Eye (tissue), 1 donor: Measurements from ENCODE around the gene DNAJC4.

Source experiments
- DNase-seq: peaks from one replicate; pipeline ENCODE4 v3.0.0-alpha.2; 2015

Gene DNAJC4, protein sequence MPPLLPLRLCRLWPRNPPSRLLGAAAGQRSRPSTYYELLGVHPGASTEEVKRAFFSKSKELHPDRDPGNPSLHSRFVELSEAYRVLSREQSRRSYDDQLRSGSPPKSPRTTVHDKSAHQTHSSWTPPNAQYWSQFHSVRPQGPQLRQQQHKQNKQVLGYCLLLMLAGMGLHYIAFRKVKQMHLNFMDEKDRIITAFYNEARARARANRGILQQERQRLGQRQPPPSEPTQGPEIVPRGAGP

DNA sequence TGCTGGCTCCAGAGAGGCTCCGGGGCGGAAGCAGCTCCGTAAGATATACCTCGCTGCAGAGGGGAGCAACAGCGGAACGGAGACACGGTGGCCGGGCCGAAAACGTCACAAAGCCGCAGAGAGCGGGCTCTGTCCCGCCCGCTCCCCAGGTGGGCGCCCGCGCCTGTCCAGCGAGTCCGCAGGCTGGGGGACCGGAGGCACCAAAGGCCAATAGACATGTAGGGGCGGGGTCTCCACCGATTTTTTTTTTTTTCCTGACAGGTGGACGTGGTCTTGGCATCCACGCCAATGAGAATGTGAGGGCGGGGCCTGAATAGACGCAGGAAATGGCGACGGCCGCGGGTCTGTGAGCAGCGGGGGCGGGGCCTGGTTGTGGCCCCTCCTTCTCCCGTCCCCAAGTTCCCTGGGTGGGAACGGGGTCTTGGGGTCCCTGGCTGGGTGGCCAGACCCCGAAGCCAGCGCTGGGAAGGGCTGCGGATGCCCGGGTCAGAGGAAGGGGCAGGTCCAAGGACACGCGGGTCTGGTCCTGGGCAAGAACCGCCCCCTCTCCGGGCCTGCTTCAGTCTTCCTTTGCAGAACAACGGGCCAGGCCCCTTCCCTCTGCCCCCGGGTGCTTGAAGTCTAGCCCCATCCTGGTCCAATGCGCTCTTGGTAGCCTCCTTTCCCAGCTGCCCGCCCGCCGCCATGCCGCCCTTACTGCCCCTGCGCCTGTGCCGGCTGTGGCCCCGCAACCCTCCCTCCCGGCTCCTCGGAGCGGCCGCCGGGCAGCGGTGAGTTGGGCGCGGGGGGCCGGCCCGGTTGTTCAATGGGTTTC, at the start of gene DNAJC4:
TSS of gene DNAJC4 (plus strand) at position 378 of the 814 bp plus-strand sequence. CDS start at position 685, 307 bp downstream.
- DNase-seq, result peak; percentile 98

- peak; percentile 24 for DNase-seq
Observed at GRCh38 chr11:64180891-64181290, 49.5 kb upstream of the DNAJC4 start.

- DNase-seq, result peak; percentile 91
Observed at GRCh38 chr11:64181506-64182411, 48.6 kb upstream of the DNAJC4 start.

DNA sequence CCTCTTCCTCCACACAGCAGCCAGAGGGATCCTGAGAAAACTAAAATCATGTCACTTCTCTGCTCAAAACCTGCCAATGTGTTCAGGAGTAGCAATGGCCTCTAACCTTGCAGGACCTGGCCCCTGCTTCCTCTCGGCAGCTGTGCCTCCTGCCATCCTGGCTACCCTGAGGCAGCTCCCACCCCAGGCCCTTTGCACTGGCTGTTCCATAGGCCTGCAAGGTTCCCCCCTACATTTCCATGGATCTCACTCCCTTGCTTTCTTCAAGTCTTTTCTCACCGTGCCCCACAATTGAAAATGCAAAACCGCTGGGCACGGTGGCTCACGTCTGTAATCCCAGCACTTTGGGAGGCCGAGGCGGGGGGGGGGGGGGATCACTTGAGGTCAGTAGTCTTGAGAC, 46.5 kb upstream of the DNAJC4 start:
- no peak for DNase-seq

GRCh38 chr11:64185175-64185692, 45.1 kb upstream of the DNAJC4 start:
- DNase-seq, result no peak

DNA sequence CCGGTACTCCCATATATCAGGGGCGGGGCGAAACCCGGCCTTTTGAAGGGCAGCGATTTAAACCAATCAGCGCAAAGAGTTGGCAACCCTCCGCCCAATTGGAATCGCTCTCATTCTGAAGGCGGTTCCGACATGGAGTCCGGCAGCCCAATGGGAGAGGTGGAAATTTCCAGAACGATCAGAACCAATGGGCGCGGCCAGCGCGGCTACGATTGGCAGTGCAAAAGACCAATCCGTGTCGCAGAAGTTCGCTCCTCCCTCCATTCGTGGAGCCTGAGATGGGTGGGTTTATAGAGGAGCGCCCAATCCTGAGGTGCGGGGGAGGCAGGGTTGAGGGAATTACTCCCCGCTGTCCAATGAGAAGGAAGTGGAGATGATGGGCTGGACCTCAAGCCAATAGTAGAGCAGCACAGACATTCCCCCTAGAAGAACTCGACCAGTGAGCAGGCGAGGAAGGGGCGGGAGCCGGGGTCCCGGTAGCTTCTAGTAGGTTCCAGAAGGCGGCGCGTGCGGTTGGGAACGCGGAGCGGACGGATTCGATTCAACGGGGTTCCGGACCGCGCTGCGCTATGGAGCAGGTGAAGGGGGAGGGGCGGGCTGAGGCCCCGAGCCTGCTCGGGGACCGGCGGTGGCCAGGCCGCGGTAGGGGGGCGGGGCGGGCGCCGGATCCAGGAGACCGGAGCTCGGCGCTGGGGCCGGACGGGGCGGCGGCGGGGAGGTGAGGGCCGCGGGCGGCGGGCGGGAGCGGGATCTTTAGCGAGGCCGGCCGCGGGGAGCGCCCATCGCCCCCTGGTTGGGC, 44.5 kb upstream of the DNAJC4 start, which contains the start of gene STIP1:
TSS of gene STIP1 (plus strand) at position 479 of the 799 bp plus-strand sequence. CDS start at position 570, 91 bp downstream.
- peak; percentile 100 for DNase-seq

DNA sequence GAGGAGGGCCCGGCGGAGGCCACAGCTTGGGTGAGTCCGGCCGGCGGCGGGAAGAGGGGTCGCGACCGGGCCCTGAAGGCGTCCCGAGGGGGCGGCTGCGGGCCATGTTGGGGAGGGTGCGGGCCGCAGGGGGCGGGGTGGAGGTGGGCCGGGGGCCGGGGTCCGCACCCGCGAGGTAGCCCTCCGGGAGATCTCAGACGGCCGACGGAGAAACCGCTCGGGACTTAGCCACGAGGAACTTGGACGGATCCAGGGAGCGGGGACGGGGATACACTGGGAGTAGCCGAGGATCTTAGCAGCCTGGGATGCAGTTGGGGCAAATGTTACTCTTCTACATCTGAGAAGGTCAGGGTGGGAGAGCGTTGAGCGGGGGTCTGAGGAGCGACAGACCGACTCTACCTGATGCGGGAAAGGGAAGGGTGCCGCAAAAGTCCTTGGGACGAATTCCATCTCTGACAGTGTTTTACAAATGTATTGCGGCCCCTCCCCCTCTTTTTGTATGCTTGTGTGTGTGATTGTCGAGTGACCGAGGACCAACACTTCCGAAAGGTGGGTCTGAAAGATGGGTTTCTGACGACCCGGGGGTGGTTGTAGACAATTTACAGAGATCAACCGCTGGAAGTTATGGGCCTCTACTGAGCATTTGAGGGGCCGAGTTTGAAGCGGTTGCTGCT, 43.7 kb upstream of the DNAJC4 start:
- peak; percentile 54 for DNase-seq

- DNase-seq, result no peak
Observed at GRCh38 chr11:64192434-64192833, 37.9 kb upstream of the DNAJC4 start.

DNA sequence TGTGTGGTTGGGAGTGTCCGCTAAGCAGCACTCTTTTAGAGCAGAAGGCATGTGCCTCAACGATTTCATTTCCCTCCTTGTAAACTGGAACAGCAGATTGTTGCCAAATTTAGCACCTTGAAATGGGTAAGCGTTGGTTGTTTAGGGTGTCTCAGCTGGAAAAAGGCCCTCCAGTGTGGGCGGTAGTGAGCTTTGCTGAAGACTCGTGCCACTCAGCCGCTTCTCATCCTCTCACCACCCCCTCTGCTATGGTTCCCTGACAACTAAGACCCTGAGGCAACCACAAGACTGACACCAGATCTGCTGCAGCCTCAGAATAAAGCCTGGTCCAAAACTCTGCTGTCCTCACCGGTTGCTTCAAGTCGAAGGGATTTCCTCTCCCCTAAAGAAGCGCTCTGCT, 33.7 kb upstream of the DNAJC4 start:
- no peak for DNase-seq

DNA sequence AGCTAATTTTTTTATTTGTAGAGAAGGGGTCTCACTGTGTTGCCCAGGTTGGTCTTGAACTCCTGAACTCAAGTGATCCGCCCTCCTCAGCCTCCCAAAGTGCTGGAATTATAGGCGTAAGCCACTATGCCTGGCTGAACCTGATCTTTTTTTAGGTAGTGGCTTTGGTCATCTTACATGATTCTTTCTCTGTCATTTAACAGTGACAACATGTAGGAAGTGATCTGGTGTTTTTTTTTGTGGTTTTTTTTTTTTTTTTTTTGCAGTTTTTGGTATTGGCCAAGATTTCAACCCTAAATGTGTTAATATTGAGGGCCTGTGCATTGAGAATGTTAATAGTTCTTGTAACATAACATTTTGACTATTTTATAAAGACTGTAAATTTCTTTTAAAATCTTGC, 31.8 kb upstream of the DNAJC4 start:
- DNase-seq, result no peak

GRCh38 chr11:64201543-64201942, 28.8 kb upstream of the DNAJC4 start:
- no peak for DNase-seq

DNA sequence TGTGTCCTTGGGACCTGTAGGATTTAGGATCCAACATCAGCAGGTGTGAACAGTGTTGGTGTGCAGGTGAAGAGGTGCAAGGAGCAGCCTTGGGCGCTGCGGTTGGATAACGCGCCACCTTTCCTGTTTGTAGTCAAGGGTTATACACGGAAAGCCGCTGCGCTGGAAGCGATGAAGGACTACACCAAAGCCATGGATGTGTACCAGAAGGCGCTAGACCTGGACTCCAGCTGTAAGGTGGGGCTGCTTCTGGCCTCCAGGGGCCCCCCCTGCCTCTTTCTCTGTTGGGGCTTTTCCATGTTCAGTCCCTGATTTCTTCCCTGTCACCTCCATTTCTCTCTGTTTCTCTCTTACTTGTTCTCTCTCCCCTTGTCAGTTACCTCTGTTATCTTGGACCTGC, 27.4 kb upstream of the DNAJC4 start:
- DNase-seq, result no peak

DNA sequence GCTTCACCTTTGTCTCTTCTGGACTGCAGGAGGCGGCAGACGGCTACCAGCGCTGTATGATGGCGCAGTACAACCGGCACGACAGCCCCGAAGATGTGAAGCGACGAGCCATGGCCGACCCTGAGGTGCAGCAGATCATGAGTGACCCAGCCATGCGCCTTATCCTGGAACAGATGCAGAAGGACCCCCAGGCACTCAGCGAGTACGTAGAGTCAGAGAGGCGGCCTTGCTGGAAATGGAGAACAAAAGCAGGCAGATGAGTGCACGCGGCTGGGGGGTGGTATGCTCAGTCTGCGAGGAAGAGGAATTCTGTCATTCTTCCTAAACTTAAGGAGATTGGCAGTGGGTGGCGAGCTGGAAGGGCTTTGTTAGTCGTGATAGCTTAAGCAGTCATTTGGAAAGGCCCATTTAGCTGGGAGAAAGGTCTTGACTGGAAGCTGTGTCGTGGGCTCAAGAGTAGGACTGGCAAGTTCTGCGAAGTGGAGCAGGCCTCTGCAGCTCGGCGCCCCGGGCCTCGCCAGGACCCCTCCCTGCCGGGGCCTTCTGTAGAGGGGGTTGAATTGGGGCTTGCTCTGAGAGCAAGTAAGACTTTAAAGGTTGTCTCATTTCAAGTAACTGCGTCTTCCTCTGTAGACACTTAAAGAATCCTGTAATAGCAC, 26.8 kb upstream of the DNAJC4 start:
- peak; percentile 31 for DNase-seq

- no peak for DNase-seq
Observed at GRCh38 chr11:64204080-64204440, 26.3 kb upstream of the DNAJC4 start.

DNA sequence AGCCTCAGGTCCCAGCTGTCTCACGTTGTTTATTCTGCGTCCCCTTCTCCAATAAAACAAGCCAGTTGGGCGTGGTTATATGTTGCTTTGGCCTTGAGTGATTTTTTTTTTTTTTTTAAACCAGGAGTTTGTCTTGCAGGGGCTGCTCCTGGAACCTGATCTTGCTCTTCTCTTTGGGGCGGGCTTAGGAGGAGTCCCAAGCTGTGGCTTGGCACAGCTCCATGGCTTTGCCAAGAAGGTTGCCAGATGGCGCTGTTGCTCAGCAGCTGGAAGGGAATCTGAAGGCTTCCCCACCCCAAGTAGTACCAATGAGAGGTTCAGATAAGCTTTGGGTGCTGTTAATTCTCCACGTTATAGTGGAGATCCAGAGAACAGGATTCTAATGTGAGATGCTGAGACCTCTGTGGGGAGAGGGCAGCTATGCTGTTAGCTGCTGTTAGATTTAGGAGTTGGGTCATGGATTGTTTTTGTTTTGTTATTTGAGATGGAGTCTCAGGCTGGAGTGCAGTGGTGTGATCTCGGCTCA, 25.8 kb upstream of the DNAJC4 start:
- DNase-seq, result peak; percentile 93

- DNase-seq, result no peak
Observed at GRCh38 chr11:64206457-64207255, 23.7 kb upstream of the DNAJC4 start, which contains the start of gene FERMT3. FERMT3 (plus strand) TSS chr11:64206721; CDS start chr11:64207365, 644 bp downstream.

- no peak for DNase-seq
Observed at GRCh38 chr11:64207256-64208085, 22.9 kb upstream of the DNAJC4 start.

- no peak for DNase-seq
Observed at GRCh38 chr11:64208086-64208795, 22.1 kb upstream of the DNAJC4 start.
